GM18511 (cell line): Measurements from ENCODE around the gene OTUD3.
"Not testable (repeated sequence)": the region's sequence is repeated elsewhere in the genome, so short reads cannot be mapped to it uniquely, and the experiment has no call there.

Source experiments
- ATAC-seq: cut with Tn5 transposase; IDR thresholded peaks from one replicate; pipeline ENCODE4 v1.9.1; 2021; ENCODE audit warnings: mild to moderate bottlenecking, moderate library complexity; ENCODE audit not compliant: unreplicated experiment

The OTUD3 gene

GRCh38 chr1:19882111-19883071, at the start of gene OTUD3:
Gene OTUD3 (plus strand): TSS chr1:19882395. CDS start chr1:19882514, 119 bp downstream.
- ATAC-seq = peak; percentile 95

- ATAC-seq = no peak
Observed at GRCh38 chr1:19835578-19835977, 46.6 kb upstream of the OTUD3 start.

GRCh38 chr1:19837866-19838265, 44.3 kb upstream of the OTUD3 start:
- ATAC-seq = no peak

- ATAC-seq = no peak
Observed at GRCh38 chr1:19840228-19840627, 42.0 kb upstream of the OTUD3 start.

GRCh38 chr1:19844731-19845495, 37.3 kb upstream of the OTUD3 start:
- ATAC-seq = no peak

- ATAC-seq = no peak
Observed at GRCh38 chr1:19845555-19845954, 36.6 kb upstream of the OTUD3 start.

GRCh38 chr1:19846338-19846737, 35.9 kb upstream of the OTUD3 start:
- no peak for ATAC-seq

- not testable (repeated sequence) for ATAC-seq
Observed at GRCh38 chr1:19847334-19847733, 34.9 kb upstream of the OTUD3 start.

GRCh38 chr1:19849307-19849706, 32.9 kb upstream of the OTUD3 start:
- ATAC-seq = not testable (repeated sequence)

GRCh38 chr1:19850214-19850613, 32.0 kb upstream of the OTUD3 start:
- ATAC-seq = no peak

GRCh38 chr1:19852036-19852435, 30.2 kb upstream of the OTUD3 start:
- no peak for ATAC-seq

GRCh38 chr1:19854866-19855265, 27.3 kb upstream of the OTUD3 start:
- ATAC-seq = no peak

GRCh38 chr1:19858893-19859292, 23.3 kb upstream of the OTUD3 start:
- no peak for ATAC-seq

- no peak for ATAC-seq
Observed at GRCh38 chr1:19859876-19860275, 22.3 kb upstream of the OTUD3 start.

- ATAC-seq = no peak
Observed at GRCh38 chr1:19860418-19860817, 21.8 kb upstream of the OTUD3 start.

GRCh38 chr1:19861034-19861433, 21.2 kb upstream of the OTUD3 start:
- ATAC-seq = no peak

- no peak for ATAC-seq
Observed at GRCh38 chr1:19861842-19862530, 20.2 kb upstream of the OTUD3 start.

- no peak for ATAC-seq
Observed at GRCh38 chr1:19862944-19863343, 19.3 kb upstream of the OTUD3 start.

GRCh38 chr1:19864570-19865160, 17.5 kb upstream of the OTUD3 start:
- ATAC-seq = no peak

- ATAC-seq = no peak
Observed at GRCh38 chr1:19866029-19866428, 16.2 kb upstream of the OTUD3 start.

- no peak for ATAC-seq
Observed at GRCh38 chr1:19866758-19867157, 15.4 kb upstream of the OTUD3 start.
